ENCODE measurements around the gene NBAS. TPM values are rescaled to one million over a fixed set of nuclear protein-coding genes. Genes with fewer than 3 reads are reported as not detected.
"Not testable (repeated sequence)": the region's sequence is repeated elsewhere in the genome, so short reads cannot be mapped to it uniquely, and the experiment has no call there.

Gene NBAS
- total RNA-seq, 1 donor from 2014 or later: 86.4 TPM

DNA sequence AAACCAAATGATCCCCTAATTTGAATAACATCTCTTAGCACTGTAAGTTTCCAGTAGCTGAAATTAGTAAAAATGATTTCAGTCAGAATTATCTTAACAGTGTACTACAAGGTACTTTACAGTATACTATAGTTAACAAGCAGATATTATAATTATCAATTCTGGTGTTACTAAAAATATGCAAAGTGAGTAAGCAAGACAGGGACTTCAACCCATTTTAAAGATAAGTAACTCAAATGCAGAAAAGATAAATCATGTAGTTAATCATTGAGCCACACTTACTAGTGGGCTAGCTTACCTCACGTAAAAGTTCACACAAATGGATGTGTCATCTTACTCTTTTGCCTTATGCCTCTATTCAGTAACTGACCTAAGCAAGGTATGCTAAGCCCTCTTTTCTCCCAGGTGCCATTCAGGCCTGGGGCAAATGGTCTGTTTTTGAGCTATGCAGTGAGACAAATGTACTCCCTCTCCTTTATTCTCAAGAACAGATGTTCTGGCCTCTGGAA, 101.0 kb downstream of the NBAS start:
- peak; percentile 57 for DNase-seq (ENCODE audit: low read depth)

GRCh38 chr2:15458277-15458676, 102.9 kb downstream of the NBAS start:
- no peak for DNase-seq (ENCODE audit: low read depth)

DNA sequence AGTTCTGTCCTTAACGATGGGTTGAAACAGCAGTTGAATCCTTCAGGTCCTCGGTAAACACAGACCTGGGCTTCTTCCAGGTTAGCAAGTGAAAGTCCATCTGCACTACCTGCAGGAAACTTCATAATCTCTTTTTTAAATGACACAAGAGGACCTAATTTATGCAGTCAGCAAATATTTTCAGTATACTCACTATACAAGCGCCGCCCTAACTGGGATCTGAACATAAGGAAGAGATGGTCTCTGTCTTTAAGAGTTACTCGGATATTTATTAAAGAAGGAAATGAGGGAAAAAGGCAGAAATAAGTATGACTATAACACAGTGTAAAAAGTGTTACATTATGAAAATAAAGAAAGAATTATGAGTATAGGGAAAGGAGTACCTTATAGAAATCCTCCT, 103.3 kb downstream of the NBAS start:
- DNase-seq (ENCODE audit: low read depth): no peak

- no peak for DNase-seq (ENCODE audit: low read depth)
Observed at GRCh38 chr2:15456352-15456751, 104.8 kb downstream of the NBAS start.

DNA sequence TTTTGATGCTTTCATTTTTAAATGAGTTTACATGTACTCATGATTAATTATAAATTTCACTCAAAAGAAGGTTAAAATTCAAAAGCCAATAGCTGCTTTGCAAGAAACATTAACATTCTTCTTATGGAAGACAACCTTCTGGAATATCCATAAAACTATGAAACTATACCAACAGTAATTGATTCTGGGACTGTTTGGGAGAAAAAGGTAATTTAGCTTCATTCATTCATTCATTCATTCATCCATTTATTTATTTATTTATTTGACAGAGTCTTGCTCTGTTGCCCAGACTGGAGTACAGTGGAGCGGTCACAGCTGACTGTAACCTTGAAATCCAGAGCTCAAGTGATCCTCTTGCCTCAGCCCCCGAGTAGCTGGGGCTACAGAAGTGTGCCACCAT, 110.3 kb downstream of the NBAS start:
- no peak for DNase-seq (ENCODE audit: low read depth)

GRCh38 chr2:15449556-15450236, 111.4 kb downstream of the NBAS start:
- no peak for DNase-seq (ENCODE audit: low read depth)

GRCh38 chr2:15448250-15448839, 112.8 kb downstream of the NBAS start:
- DNase-seq (ENCODE audit: low read depth): no peak

DNA sequence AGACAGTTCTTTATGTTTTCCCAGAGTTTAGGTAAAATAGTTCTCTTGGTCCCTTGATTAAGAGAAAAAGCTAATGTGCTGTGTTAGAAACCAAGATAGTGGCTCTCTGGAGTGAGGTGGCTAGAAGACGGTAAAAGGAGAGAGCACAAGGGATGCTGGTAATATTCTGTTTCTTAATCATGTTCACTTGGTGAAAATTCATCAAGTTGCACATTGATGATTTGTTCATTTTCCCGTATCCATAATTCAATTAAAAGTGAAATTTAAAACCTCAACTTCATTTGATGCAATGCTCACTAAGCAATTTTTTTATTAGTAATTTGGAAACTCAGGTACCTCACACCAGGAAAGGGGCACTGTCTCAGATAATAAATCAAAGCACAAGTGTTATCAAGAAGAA, 113.8 kb downstream of the NBAS start:
- DNase-seq (ENCODE audit: low read depth): no peak

- no peak for DNase-seq (ENCODE audit: low read depth)
Observed at GRCh38 chr2:15446961-15447360, 114.2 kb downstream of the NBAS start.

DNA sequence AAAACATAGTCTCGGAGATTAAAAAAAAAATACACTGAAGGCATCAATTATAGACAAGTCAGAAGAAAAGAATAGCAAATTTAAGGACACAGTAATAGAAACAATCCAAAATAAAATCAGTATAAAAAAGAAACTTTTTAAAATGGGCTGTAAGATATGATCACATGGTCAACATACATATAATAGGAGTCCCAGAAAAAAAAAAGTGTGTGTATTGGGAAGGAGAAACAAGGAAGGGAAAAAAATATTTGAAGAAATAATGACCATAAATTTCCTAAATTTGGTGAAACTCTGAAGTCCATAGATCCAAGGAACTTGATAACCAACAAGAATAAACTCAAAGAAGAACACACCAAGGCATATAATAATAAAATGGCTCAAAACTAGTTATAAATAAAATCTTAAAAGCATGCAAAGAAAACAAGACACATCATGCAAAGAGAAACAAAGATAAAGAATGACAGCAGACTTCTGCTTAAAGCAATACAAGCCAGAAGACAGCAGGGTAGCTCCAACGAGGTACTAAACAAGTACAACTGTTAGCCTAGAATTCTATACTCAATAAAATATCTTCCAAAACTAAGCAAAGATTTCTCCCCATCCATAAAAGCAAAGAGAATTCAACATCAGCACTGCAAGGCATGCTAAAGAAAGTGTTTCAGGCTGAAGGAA, 115.1 kb downstream of the NBAS start:
- no peak for DNase-seq (ENCODE audit: low read depth)

DNA sequence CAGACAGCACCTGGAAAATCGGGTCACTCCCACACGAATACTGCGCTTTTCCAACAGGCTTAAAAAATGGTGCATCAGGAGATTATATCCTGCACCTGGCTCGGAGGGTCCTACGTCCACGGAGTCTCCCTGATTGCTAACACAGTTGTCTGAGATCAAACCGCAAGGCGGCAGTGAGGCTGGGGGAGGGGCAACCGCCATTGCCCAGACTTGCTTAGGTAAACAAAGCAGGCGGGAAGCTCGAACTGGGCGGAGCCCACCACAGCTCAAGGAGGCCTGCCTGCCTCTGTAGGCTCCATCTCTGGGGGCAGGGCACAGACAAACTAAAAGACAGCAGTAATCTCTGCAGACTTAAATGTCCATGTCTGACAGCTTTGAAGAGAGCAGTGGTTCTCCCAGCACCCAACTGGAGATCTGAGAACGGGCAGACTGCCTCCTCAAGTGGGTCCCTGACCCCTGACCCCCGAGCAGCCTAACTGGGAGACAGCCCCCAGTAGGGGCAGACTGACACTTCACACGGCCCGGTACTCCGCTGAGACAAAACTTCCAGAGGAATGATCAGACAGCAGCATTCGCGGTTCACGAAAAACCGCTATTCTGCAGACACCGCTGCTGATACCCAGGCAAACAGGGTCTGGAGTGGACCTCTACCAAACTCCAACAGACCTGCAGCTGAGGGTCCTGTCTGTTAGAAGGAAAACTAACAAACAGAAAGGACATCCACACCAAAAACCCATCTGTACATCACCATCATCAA, 121.2 kb downstream of the NBAS start:
- DNase-seq (ENCODE audit: low read depth): not testable (repeated sequence)

DNA sequence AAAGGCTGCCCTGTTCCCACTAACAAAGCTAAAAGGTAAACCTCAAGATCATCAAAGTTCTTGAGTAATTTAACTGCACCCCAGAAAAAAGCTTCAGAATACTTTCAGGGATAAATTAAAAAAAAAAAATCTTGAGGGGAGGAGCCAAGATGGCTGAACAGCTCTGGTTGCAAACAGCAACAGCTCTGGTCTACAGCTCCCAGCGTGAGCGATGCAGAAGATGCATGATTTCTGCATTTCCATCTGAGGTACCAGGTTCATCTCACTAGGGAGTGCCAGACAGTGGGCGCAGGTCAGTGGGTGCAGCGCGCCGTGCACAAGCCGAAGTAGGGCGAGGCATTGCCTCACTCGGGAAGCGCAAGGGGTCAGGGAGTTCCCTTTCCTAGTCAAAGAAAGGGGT, 121.8 kb downstream of the NBAS start:
- DNase-seq (ENCODE audit: low read depth): not testable (repeated sequence)

DNA sequence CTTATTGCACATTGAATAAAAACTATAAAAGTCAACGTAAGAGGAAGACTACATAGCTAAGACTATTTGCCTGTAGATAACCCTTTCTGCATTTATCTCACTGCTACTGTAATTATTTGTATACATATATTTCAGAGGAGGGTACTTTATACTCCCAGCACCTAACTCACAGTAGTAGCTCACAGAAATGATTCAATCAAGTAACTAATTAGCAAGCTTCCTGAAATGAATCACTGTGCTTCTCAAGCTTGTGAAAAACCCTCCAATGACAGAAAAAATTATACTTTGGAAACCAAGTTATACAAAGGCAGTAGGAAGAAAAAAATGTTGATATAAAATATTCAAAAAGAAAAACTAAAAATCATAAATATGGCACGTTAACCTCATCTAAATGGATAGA, 124.9 kb downstream of the NBAS start:
- peak; percentile 58 for DNase-seq (ENCODE audit: low read depth)

DNA sequence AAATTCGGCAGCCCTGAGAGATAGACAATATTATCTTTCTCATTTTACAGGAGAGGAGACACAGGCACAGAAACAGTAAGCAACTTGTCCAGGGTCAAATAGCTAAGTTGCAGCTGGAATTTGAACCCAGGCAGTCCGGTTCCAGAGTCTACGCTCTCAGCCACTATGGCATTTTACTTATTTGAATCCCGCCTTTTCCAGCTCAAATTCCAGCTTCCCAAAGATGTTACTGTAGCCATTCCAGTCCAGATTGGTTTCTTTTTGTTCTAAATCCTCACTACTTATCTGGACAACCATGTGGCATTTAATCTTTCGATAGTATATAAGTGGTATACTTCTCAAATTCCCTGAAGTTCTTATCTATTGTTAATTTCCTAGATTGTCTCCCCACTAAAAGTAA, 125.7 kb downstream of the NBAS start:
- no peak for DNase-seq (ENCODE audit: low read depth)

DNA sequence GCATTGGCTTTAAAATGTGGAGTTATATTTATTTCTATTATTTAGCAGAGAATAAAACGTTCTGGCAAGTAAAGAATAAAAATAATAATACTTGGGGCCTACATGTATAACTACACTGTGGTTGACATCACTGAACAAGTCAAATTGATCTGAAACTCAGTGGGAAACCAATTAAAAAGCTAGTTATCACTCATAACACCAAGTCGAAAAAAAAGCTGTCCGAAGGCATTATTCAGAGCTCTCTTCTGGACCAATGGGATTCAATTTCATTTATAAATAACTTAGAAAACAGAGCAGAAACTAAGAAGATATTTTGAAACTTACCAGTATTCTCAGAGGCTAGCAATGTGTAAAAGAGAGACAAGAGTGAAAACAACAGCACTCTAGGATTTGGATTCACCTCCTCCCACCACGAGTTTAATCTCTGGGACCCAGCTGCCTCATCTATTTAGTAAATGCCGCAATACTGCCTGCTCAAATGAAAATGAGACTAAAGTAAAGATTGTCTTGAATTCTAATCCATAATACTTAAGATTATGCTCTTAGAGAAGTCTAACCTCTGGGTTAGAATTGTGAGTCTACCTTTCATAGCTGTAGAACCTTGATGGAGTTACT, 128.4 kb downstream of the NBAS start:
- DNase-seq (ENCODE audit: low read depth): no peak

GRCh38 chr2:15429032-15429431, 132.1 kb downstream of the NBAS start:
- DNase-seq (ENCODE audit: low read depth): no peak

GRCh38 chr2:15427987-15428386, 133.1 kb downstream of the NBAS start:
- no peak for DNase-seq (ENCODE audit: low read depth)

GRCh38 chr2:15426606-15427005, 134.5 kb downstream of the NBAS start:
- DNase-seq (ENCODE audit: low read depth): no peak

- DNase-seq (ENCODE audit: low read depth): no peak
Observed at GRCh38 chr2:15425712-15426111, 135.4 kb downstream of the NBAS start.

GRCh38 chr2:15421753-15422152, 139.4 kb downstream of the NBAS start:
- DNase-seq (ENCODE audit: low read depth): no peak

- DNase-seq (ENCODE audit: low read depth): no peak
Observed at GRCh38 chr2:15415748-15416147, 145.4 kb downstream of the NBAS start.

DNA sequence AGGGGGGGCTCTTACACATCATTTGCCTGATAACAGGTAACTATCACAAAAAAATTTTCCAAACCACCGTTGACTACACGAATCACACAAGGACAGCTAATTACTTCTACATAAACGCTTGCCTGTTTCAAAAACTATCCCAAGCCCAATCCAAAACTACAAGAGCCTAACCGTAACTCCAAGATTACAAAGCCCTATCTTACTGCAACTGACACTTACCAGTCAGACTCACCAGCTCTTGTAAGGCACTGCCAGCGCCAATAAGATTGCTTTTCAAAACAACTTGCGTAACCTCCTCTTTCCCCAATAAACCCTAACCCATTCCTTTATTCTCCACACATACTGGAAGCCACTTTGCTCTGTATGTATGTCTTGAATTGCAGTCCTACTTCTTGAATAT, 148.4 kb downstream of the NBAS start:
- no peak for DNase-seq (ENCODE audit: low read depth)
